Liver (tissue), 9 donors: Measurements from ENCODE around the gene PGAM5. TPM values are rescaled to one million over a fixed set of nuclear protein-coding genes. Genes with fewer than 3 reads are reported as not detected.

ENCODE experiments used
- DNase-seq: peaks from one replicate; pipeline ENCODE4 v3.0.0-alpha.2; 2017; ENCODE audit warnings: low spot score
- H3K27ac ChIP-seq, 2 donors: one replicate each; pipeline ENCODE4 v1.7.0; 2013; ENCODE audit warnings: inconsistent platforms in 2 of 2, low read length in 2 of 2, control low read depth in 1 of 2, low read depth in 1 of 2, mild to moderate bottlenecking in 1 of 2
- H3K27me3 ChIP-seq, 4 donors: one replicate each; pipeline versions ENCODE4 v1.6.1 to v1.7.0; 2013; ENCODE audit warnings: low read length in 3 of 4, inconsistent platforms in 1 of 4, mild to moderate bottlenecking in 1 of 4, moderate library complexity in 1 of 4; ENCODE audit not compliant: control insufficient read depth in 4 of 4, insufficient read depth in 4 of 4
- H3K36me3 ChIP-seq, 4 donors: one replicate each; pipeline versions ENCODE4 v1.6.1 to v1.7.0; 2013; ENCODE audit warnings: low read length in 3 of 4, mild to moderate bottlenecking in 3 of 4, low read depth in 1 of 4, moderate library complexity in 1 of 4; ENCODE audit not compliant: control insufficient read depth in 4 of 4, insufficient read depth in 3 of 4
- H3K4me1 ChIP-seq, 4 donors: one replicate each; pipeline versions ENCODE4 v1.6.1 to v1.7.0; 2013; ENCODE audit warnings: low read length in 3 of 4, mild to moderate bottlenecking in 3 of 4, moderate library complexity in 1 of 4; ENCODE audit not compliant: control insufficient read depth in 4 of 4, insufficient read depth in 4 of 4
- H3K4me3 ChIP-seq, 3 donors: one replicate each; pipeline versions ENCODE4 v1.6.1 to v1.7.0; 2013; ENCODE audit warnings: low read length in 3 of 3, control low read depth in 1 of 3, low read depth in 1 of 3, mild to moderate bottlenecking in 1 of 3
- H3K9ac ChIP-seq, 2 donors: one replicate each; pipeline ENCODE4 v1.7.0; 2013; ENCODE audit warnings: low read length in 2 of 2, mild to moderate bottlenecking in 2 of 2, moderate library complexity in 2 of 2, control low read depth in 1 of 2, low read depth in 1 of 2
- H3K9me3 ChIP-seq, 4 donors: one replicate each; pipeline versions ENCODE4 v1.6.1 to v1.7.0; 2013; ENCODE audit warnings: low read length in 3 of 4; ENCODE audit not compliant: control insufficient read depth in 4 of 4
- EGR1 ChIP-seq, 2 donors: IDR thresholded peaks; 2 replicates each; pipeline ENCODE4 v1.6.1; 2016 to 2018; ENCODE audit warnings: antibody characterized with exemption in 2 of 2, low read depth in 2 of 2
- FOXA2 ChIP-seq: IDR thresholded peaks from 2 replicates; pipeline ENCODE4 v1.6.1; 2016; ENCODE audit warnings: antibody characterized with exemption
- GABPA ChIP-seq, 2 donors: IDR thresholded peaks in 1 of 2; conservative IDR thresholded peaks in 1 of 2; 2 replicates each; pipeline ENCODE4 v1.6.1; 2016; ENCODE audit warnings: antibody characterized with exemption in 2 of 2, mild to moderate bottlenecking in 1 of 2, moderate library complexity in 1 of 2
- JUND ChIP-seq, 2 donors: IDR thresholded peaks; 2 replicates each; pipeline ENCODE4 v1.6.1; 2016; ENCODE audit warnings: antibody characterized with exemption in 2 of 2
- RAD21 ChIP-seq, 2 donors: IDR thresholded peaks; 2 replicates each; pipeline ENCODE4 v1.6.1; 2016; ENCODE audit warnings: antibody characterized with exemption in 2 of 2, mild to moderate bottlenecking in 2 of 2
- SP1 ChIP-seq: IDR thresholded peaks from 2 replicates; pipeline ENCODE4 v1.6.1; 2018; ENCODE audit warnings: antibody characterized with exemption, mild to moderate bottlenecking
- YY1 ChIP-seq: IDR thresholded peaks from 2 replicates; pipeline ENCODE4 v1.6.1; 2016; ENCODE audit warnings: antibody characterized with exemption, mild to moderate bottlenecking
- WGBS: extraction: QIAGEN DNeasy Blood & Tissue Kit; methylation state at CpG from one replicate; pipeline ENCODE4 v1.1.7; 2013; 5-methylcytosine and 5-hydroxymethylcytosine counted together
- polyA plus RNA-seq, 2 donors: library from polyadenylated mRNA; stranded (reverse) in 1 of 2; unstranded in 1 of 2; fragments of 200-250 nt in 1 of 2; fragments of >200 nt in 1 of 2; fragmentation: Nextera tagmentation in 1 of 2; extraction: Ambion mirVana in 1 of 2; gene quantifications; one replicate each; pipeline versions ENCODE4 v1.2.1 to v1.2.3, GENCODE V29; 2013 to 2015
- total RNA-seq, 2 donors: library from RNA; depleted of rRNA; stranded (reverse); fragments of >200 nt; gene quantifications; one replicate each; pipeline ENCODE4 v1.2.3, GENCODE V29; 2014
- TF ChIP-seq, protein P1 (sequence below): IDR thresholded peaks from 2 replicates; pipeline ENCODE4 v1.6.1; 2016; ENCODE audit warnings: antibody characterized with exemption
- TF ChIP-seq, protein P2 (sequence below): IDR thresholded peaks from 2 replicates; pipeline ENCODE4 v1.6.1; 2016; ENCODE audit warnings: antibody characterized with exemption, mild to moderate bottlenecking
- TF ChIP-seq, protein P3 (sequence below): IDR thresholded peaks from 2 replicates; pipeline ENCODE4 v1.6.1; 2016; ENCODE audit warnings: antibody characterized with exemption
- donor health status: healthy.
- donor health status: healthy.
- donor health status: healthy.
- donor health status: healthy.
- donor health status: healthy.

Gene PGAM5
- total and polyA plus RNA-seq, 4 donors = 6.3 to 34.0 (median 22.2) TPM

DNA sequence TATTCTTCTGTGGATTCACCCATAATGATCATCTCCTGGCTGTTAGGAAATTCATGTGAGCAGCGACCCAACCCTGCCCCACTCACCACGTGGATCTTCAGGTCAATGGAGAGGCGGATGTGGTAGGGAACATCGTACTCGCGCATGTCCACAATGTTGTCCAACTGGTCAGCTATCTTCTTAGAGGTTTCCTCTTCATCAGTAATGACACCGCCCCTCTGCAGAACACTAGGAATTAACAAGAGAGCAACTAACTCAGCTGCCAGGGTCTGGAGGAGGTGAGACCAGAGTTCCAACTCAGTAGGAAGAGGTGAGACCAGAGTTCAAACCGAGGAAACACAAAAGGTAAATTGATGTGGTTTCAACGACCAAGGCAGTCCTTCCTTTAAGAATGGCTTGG is 33.1 kb upstream of the PGAM5 start:
- TF ChIP-seq SP1 (no peak), FOXA2 (no peak), YY1 (no peak)
- H3K27me3 ChIP-seq = no peaks in the 10 kb centered on the region
- peaks cover 6 to 18% (median 12%) of the 10 kb centered on the region in 4 donors for H3K4me1 ChIP-seq
- no peaks in the 10 kb centered on the region for H3K9me3 ChIP-seq
- WGBS = 89% methylated on average over 9 of the region's 9 CpGs
- no peak overlapping the region for H3K27ac ChIP-seq
- no peak for DNase-seq
- H3K36me3 ChIP-seq = peaks cover 3 to 34% (median 28%) of the 10 kb centered on the region in 4 donors
- no peak overlapping the region for H3K9ac ChIP-seq
- H3K4me3 ChIP-seq = no peak overlapping the region

DNA sequence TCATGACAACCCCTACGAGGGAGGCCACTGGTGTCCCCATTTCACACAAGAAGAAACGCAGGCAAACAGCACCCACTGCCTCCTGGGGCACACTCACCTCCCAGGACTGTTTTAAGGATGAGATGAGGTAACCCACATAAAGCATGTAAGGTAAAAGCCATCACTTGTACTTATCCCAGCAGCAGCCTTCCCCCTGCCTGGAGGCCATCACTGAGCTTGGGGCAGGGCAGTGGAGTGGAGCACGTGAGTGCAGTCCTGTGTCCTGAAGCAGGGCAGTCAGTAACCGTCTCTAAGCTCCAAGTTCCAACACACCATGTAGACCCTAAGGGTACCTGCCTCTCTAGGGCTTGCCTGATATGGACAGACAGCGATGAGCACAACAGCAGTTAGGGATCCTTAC is 25.2 kb upstream of the PGAM5 start:
- H3K4me1 ChIP-seq = peaks cover 2 to 28% (median 17%) of the 10 kb centered on the region in 4 donors
- DNase-seq = no peak
- peaks cover 0 to 3% (median 0%) of the 10 kb centered on the region in 4 donors for H3K36me3 ChIP-seq
- H3K27ac ChIP-seq = no peak overlapping the region
- TF ChIP-seq JUND (IDR thresholded peaks at IDR 0.05) = no peak
- TF ChIP-seq, protein P1, sequence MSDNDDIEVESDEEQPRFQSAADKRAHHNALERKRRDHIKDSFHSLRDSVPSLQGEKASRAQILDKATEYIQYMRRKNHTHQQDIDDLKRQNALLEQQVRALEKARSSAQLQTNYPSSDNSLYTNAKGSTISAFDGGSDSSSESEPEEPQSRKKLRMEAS = no peak
- no peaks in the 10 kb centered on the region for H3K9me3 ChIP-seq
- no peak overlapping the region for H3K4me3 ChIP-seq
- WGBS = 76% methylated on average over 5 of the region's 5 CpGs
- no peak overlapping the region for H3K9ac ChIP-seq
- H3K27me3 ChIP-seq = no peaks in the 10 kb centered on the region

DNA sequence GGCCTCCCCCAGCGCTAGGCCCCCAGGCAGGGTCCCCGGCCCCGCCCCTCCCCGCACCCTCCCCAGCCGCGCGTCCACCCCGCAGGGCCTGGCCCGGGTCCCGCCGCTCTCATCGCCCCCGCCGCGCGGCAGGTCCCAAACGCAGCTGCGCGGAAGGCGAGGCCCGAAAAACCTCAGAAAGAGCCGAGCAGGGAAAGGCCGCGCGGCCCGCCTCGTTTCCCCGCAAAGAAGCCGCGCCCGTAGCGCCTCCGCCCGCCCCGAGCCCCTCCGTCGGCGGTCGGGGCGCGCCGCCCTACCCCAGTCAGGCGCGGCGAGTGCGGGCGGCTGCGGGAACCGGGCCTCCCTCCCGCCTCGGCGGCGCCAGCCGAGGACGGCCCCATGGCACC is 23.8 kb upstream of the PGAM5 start:
- under 1% methylated on average over 55 of the region's 55 CpGs for WGBS

DNA sequence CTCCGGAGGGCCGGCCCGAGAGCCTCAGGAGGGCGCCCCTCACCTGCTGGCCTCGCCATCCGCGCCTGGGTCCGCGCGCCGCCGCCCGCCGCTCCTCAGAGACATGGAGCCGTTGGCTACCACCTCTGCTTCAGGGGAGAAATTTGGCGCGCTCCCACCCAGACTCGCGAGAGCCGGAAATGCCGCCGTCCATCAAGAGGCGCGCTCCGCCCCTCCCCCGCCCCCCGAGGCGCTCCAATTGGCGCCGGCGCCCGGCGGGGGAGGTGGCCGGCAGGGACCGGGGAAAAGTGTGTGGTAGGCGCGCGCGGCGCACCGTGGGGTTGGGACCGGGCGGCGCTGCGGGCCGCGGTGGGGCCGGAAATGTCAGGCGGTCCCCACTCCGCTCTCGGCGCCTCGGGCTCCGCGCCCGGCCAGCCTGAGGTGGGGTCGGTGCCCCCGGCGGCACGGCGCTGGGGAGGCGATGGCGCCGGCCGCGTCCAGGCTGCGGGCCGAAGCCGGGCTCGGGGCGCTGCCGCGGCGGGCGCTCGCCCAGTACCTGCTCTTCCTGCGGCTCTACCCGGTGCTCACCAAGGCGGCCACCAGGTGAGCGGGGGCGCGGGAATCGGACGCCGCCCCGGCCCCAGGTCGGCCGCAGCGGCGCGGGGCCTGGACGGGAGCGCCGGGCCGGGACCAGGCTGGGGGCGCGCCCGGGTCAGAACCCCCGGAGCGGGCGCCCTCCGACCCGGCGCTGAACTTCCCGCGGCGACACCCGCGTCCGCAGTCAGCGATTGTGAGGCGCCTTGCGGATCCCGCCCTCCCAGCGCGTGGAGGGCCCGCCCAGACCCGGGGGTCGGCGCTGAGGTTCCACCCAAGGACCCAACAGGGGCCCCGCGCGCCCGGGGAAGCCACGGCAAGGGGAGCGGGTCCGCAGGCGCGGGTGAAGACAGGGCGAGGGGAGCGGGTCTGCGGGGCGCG is 23.2 kb upstream of the PGAM5 start, which contains the start of the genes POLE and PXMP2:
TSS of gene POLE (minus strand) at position 132 of the 954 bp plus-strand sequence. CDS start at position 105, 27 bp downstream.
TSS of gene PXMP2 (plus strand) at position 377 of the 954 bp plus-strand sequence. CDS start at position 461, 84 bp downstream.
- H3K4me1 ChIP-seq = peaks cover 2 to 28% (median 18%) of the 10 kb centered on the region in 4 donors
- peaks cover 0 to 8% (median 5%) of the 10 kb centered on the region in 4 donors for H3K36me3 ChIP-seq
- peak within 1 kb of the TSS in 1 of 2 donors; percentile 47 for H3K9ac ChIP-seq
- peak; percentile 93 for DNase-seq
- TF ChIP-seq, protein P1 = no peak
- TF ChIP-seq, protein P2, sequence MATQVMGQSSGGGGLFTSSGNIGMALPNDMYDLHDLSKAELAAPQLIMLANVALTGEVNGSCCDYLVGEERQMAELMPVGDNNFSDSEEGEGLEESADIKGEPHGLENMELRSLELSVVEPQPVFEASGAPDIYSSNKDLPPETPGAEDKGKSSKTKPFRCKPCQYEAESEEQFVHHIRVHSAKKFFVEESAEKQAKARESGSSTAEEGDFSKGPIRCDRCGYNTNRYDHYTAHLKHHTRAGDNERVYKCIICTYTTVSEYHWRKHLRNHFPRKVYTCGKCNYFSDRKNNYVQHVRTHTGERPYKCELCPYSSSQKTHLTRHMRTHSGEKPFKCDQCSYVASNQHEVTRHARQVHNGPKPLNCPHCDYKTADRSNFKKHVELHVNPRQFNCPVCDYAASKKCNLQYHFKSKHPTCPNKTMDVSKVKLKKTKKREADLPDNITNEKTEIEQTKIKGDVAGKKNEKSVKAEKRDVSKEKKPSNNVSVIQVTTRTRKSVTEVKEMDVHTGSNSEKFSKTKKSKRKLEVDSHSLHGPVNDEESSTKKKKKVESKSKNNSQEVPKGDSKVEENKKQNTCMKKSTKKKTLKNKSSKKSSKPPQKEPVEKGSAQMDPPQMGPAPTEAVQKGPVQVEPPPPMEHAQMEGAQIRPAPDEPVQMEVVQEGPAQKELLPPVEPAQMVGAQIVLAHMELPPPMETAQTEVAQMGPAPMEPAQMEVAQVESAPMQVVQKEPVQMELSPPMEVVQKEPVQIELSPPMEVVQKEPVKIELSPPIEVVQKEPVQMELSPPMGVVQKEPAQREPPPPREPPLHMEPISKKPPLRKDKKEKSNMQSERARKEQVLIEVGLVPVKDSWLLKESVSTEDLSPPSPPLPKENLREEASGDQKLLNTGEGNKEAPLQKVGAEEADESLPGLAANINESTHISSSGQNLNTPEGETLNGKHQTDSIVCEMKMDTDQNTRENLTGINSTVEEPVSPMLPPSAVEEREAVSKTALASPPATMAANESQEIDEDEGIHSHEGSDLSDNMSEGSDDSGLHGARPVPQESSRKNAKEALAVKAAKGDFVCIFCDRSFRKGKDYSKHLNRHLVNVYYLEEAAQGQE = no peak
- TF ChIP-seq EGR1 (IDR thresholded peaks at IDR 0.05; ENCODE audit: low read depth in 2 of 2) (peak in 1 of 2 donors; percentile 77), YY1 (peak; percentile 58), GABPA (IDR thresholded peaks at IDR 0.05 in 1 of 2, conservative IDR thresholded peaks at IDR 0.05 in 1 of 2) (peak in 1 of 2 donors; percentile 72), JUND (IDR thresholded peaks at IDR 0.05) (no peak), SP1 (peak; percentile 52)
- TF ChIP-seq, protein P3, sequence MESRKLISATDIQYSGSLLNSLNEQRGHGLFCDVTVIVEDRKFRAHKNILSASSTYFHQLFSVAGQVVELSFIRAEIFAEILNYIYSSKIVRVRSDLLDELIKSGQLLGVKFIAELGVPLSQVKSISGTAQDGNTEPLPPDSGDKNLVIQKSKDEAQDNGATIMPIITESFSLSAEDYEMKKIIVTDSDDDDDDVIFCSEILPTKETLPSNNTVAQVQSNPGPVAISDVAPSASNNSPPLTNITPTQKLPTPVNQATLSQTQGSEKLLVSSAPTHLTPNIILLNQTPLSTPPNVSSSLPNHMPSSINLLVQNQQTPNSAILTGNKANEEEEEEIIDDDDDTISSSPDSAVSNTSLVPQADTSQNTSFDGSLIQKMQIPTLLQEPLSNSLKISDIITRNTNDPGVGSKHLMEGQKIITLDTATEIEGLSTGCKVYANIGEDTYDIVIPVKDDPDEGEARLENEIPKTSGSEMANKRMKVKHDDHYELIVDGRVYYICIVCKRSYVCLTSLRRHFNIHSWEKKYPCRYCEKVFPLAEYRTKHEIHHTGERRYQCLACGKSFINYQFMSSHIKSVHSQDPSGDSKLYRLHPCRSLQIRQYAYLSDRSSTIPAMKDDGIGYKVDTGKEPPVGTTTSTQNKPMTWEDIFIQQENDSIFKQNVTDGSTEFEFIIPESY = peak; percentile 98
- no peaks in the 10 kb centered on the region for H3K9me3 ChIP-seq
- H3K27me3 ChIP-seq = no peaks in the 10 kb centered on the region
- H3K4me3 ChIP-seq = peak within 1 kb of the TSS; percentile 49 to 100 (median 54)
- WGBS = under 1% methylated on average over 134 of the region's 134 CpGs
- peak within 1 kb of the TSS; percentile 21 to 54 for H3K27ac ChIP-seq

More for the DNA sequence above, 23.8 kb upstream of the PGAM5 start:
- Histone ChIP-seq H3K4me3 (peak overlapping the region; percentile 32 to 100 (median 46)), H3K36me3 (peaks cover 0 to 8% (median 5%) of the 10 kb centered on the region in 4 donors), H3K27ac (peak overlapping the region in 1 of 2 donors; percentile 54), H3K9me3 (no peaks in the 10 kb centered on the region), H3K27me3 (no peaks in the 10 kb centered on the region), H3K9ac (no peak overlapping the region), H3K4me1 (peaks cover 2 to 28% (median 18%) of the 10 kb centered on the region in 4 donors)
- no peak for DNase-seq
- TF ChIP-seq, protein P3 = no peak
- no peak for TF ChIP-seq RAD21 (IDR thresholded peaks at IDR 0.05)
- no peak for TF ChIP-seq FOXA2
